GM19328 (cell line): ENCODE results near the gene ESRRB.

ENCODE experiments used
- ATAC-seq: cut with Tn5 transposase; IDR thresholded peaks from one replicate; pipeline ENCODE4 v1.9.1; 2021; ENCODE audit warnings: mild to moderate bottlenecking, moderate library complexity; ENCODE audit not compliant: unreplicated experiment

Gene ESRRB

GRCh38 chr14:76405627-76406026 is 29.7 kb downstream of the ESRRB start:
- ATAC-seq = no peak

- ATAC-seq = no peak
Measured at GRCh38 chr14:76407449-76408150, 31.7 kb downstream of the ESRRB start.

DNA sequence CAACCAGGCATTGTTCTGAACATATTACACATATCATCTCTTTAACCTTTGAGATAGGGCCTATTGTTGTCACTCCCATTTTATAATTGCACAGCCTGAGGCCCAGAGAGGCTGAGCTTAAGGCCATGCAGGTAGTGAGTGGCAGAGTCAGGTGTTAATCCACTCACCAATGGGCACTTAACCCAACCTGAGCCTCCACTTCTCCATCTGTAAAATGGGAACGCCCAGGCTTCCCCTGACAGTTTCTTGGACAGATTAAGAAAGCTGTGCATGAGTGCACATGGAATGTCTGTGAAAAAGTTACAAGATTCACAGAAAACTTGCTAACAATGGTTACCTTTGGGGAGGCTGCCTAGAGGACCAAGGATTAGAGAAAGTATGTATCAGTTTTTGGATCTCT is 32.9 kb downstream of the ESRRB start:
- ATAC-seq = no peak

GRCh38 chr14:76412501-76412900 is 36.6 kb downstream of the ESRRB start:
- ATAC-seq = no peak

- no peak for ATAC-seq
Measured at GRCh38 chr14:76413106-76413961, 37.4 kb downstream of the ESRRB start.

- no peak for ATAC-seq
Measured at GRCh38 chr14:76413962-76414600, 38.1 kb downstream of the ESRRB start.

DNA sequence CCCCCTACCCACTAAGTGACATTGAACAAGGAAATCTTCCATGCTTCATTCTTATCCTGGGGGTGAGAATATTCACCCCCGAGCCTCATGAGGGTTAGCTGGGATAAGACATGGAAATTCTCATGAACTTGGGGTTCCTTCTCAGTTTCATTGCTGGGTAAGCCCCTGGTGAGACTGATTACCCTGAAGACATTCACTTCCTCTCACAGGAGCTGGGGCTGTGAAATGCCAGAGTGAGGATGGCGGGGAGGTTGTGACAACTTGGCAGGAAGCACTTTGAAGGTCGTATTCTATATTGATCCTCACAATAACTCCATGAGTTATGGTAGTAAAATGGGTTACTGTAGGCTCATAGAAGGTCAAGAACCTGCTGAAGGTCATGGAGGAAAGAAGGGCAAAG is 43.5 kb downstream of the ESRRB start:
- ATAC-seq = no peak

GRCh38 chr14:76420827-76421226 is 44.9 kb downstream of the ESRRB start:
- ATAC-seq = no peak

GRCh38 chr14:76421662-76422061 is 45.7 kb downstream of the ESRRB start:
- ATAC-seq = no peak

- no peak for ATAC-seq
Measured at GRCh38 chr14:76422662-76423061, 46.7 kb downstream of the ESRRB start.

- ATAC-seq = no peak
Measured at GRCh38 chr14:76423534-76423933, 47.6 kb downstream of the ESRRB start.

GRCh38 chr14:76424359-76424758 is 48.4 kb downstream of the ESRRB start:
- no peak for ATAC-seq

DNA sequence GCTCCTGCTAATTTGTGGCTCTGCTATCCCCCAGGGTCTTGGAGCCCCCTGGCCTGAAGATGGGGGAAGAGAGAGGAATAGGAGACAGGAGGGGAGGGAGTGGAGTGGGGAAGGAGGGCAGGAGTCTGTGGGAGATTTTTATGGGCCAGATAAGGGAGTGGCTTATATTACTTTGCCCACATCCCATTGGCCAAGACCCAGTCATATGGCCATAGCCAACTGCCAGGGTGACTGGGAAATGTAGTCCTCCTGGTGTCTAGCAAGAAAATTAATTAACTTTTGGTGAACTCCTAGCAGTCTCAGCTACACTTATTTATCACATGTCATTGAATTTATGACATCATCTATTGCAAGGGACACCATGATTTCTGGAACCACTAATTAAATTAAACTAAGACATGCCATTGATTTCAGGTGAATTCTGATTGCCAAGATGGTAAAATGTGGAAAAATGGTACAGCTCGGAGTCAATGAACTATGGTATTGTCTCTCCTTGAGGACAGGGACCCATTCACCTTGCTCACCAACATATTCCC is 50.3 kb downstream of the ESRRB start:
- ATAC-seq = no peak

DNA sequence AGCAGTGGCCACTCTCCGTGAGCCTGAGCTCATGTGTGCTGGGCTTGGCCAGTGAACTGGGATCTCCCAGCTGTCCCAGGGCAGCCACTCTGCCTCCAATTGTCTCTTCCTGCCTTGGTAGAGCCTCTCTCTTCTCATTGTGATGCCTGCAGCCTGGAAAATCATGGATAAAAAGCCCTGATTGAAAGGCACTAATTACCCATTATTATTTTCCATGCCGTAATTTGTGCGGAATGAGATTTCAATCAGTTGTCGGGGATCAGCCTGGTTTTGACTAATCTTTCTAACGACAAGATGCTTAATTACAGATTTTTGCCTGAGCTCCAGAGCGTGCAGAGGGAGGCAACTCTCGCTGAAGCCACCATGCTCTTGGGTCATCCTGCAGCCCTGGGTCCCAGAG is 52.7 kb downstream of the ESRRB start:
- no peak for ATAC-seq

- no peak for ATAC-seq
Measured at GRCh38 chr14:76430017-76430416, 54.1 kb downstream of the ESRRB start.

DNA sequence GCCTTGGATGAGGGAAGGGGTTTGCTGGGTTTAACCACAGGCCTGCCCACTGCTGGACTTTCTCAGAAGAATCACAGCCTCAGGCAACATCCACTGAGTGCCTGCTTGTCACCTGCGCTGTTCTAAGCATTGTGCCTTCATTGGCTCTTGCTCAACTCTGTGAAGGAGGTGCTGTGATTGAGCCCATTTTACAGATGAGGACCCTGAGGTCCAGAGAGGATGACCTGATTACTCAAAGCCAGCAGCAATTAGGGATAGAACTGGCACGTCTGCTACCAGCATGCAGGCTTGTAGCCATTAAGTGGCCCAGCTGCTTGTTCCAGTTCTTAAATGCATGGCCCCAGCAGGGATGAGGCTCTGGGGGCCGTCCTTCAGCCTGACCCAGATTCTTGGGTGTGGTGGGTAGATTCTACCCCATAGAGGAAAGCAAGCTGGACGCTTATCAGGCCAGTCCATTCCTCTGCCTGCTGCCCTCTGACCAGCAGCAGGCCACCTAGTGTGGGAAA is 54.6 kb downstream of the ESRRB start:
- no peak for ATAC-seq

GRCh38 chr14:76431538-76431937 is 55.6 kb downstream of the ESRRB start:
- no peak for ATAC-seq

DNA sequence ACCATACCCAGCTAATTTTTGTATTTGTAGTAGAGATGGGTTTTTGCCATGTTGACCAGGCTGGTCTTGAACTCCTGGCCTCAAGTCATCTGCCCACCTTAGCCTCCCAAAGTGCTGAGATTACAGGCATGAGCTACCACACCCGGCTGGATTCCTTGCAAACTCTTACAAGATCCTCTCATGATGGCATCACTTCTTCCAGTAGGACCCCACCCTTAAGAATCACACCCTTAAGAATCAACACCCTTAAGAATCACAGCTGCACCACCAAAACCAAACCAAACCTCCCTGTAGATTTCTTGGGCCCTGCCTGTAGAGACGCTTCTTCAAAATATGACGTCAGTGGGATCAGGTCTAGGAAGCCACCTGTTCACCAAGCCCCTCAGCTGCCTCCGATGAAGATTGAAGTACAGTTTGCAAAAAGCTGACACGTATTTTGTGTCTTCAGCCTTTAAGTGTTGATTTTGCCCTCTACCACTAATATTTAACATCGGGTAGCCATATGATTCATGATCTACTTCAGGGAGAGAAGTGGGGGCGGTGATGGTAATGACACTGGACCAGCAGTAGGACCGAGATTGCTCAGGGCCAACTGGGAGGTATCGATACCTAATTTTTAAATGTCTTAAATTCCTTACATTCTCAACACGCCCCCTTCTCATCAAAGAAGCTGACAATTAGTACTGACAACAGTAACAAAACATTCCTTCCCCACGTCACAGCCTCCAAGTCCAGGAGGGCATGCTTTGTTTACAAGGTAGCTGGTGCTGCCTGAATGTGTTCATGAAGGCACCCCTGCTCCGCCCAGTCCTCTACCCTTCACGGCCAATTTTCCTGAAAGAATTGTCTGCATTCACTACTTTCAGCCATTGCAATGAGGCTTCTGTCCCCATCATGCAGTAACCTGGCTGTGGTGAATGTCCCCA is 57.2 kb downstream of the ESRRB start:
- ATAC-seq = no peak

GRCh38 chr14:76434220-76434619 is 58.3 kb downstream of the ESRRB start:
- ATAC-seq = no peak

- ATAC-seq = no peak
Measured at GRCh38 chr14:76439237-76439775, 63.4 kb downstream of the ESRRB start.
